K562 (cell line): Measurements from ENCODE around the gene FPR1. TPM values are rescaled to one million over a fixed set of nuclear protein-coding genes. Genes with fewer than 3 reads are reported as not detected.

Experiments used
- ATAC-seq: fragments of 200-7000 bp; cut with Tn5 transposase; 3 replicates; pipeline ENCODE4 v1.9.1; 2020; ENCODE audit warnings: moderate library complexity
- BruUV-seq: library from RNA; stranded (reverse); fragments of 400-500 nt; replicated peaks from 2 replicates; lab custom pipeline; 2021; lab: Mats Ljungman, UMichigan
- CTCF ChIA-PET: fragments of 300-600 bp; formaldehyde crosslinking; extraction: SDS; loops from one replicate; lab custom pipeline; 2021; ENCODE audit warnings: low intra/inter-chr PET ratio; lab: Yijun Ruan, JAX
- POLR2A ChIA-PET: fragments of 300-600, 350-650 bp; sonication (Branson Sonifier 250); formaldehyde crosslinking; extraction: SDS; loops from one replicate; lab custom pipeline; 2021; ENCODE audit warnings: antibody characterized with exemption, inconsistent platforms; lab: Yijun Ruan, JAX
- DNase-seq, 4 experiments: peaks; one replicate each; pipeline versions ENCODE4 v3.0.0 to v3.0.0-alpha.2; 2011 to 2018; ENCODE audit warnings: low spot score in 3 of 4, mixed read lengths in 3 of 4; ENCODE audit errors: extremely low read depth in 1 of 4
- FAIRE-seq: peaks from 2 replicates; lab custom pipeline; 2011; peaks lifted over from hg19 to GRCh38; lab: Jason Lieb, UNC
- H2AFZ ChIP-seq: 2 replicates; pipeline ENCODE4 v1.6.0; 2011; ENCODE audit warnings: low read depth, low read length, control low read depth, inconsistent platforms
- H3K27ac ChIP-seq: fragments of 200-600 bp; 3 replicates; pipeline ENCODE4 v1.8.0; 2011; ENCODE audit warnings: low read depth, mild to moderate bottlenecking, control low read depth, inconsistent platforms, low read length, moderate library complexity, mixed read lengths; ENCODE audit errors: extremely low read depth
- H3K27me3 ChIP-seq, 2 experiments: fragments of 300-600 bp in 1 of 2; 2 replicates in 1 of 2; 3 replicates in 1 of 2; pipeline versions ENCODE4 v1.6.0 to v1.8.0; 2011; ENCODE audit warnings: inconsistent platforms in 2 of 2, low read length in 2 of 2, mild to moderate bottlenecking in 1 of 2, mixed read lengths in 1 of 2, moderate library complexity in 1 of 2; ENCODE audit not compliant: control insufficient read depth in 2 of 2, insufficient read depth in 2 of 2
- H3K36me3 ChIP-seq: fragments of 300-600 bp; 3 replicates; pipeline ENCODE4 v1.8.0; 2011; ENCODE audit warnings: mild to moderate bottlenecking, low read length, inconsistent platforms; ENCODE audit not compliant: control insufficient read depth, insufficient read depth
- H3K4me1 ChIP-seq, 2 experiments: fragments of 200-600 bp in 1 of 2; replicated peaks in 1 of 2; 2 replicates in 1 of 2; 3 replicates in 1 of 2; pipeline versions ENCODE4 v1.5.1 to v1.8.0; 2011; ENCODE audit warnings: inconsistent platforms in 2 of 2, low read length in 2 of 2, mild to moderate bottlenecking in 1 of 2, mixed read lengths in 1 of 2, moderate library complexity in 1 of 2; ENCODE audit not compliant: control insufficient read depth in 2 of 2, insufficient read depth in 2 of 2
- H3K4me2 ChIP-seq: 2 replicates; pipeline ENCODE4 v1.6.1; 2011; ENCODE audit warnings: low read length, control low read depth, inconsistent platforms, mixed read lengths; ENCODE audit not compliant: insufficient read depth
- H3K4me3 ChIP-seq: fragments of 200-600 bp; sonication (generic), shearing (Covaris generic); 2 replicates; pipeline ENCODE4 v1.5.1; 2016; ENCODE audit warnings: control low read depth, inconsistent platforms
- H3K79me2 ChIP-seq: fragments of 200-600 bp; 3 replicates; pipeline ENCODE4 v1.8.0; 2011; ENCODE audit warnings: low read length, inconsistent platforms; ENCODE audit not compliant: control insufficient read depth, insufficient read depth
- H3K9ac ChIP-seq, 2 experiments: 2 replicates each; pipeline versions ENCODE4 v1.6.0 to v1.6.1; 2011; ENCODE audit warnings: low read depth in 2 of 2, low read length in 2 of 2, control low read depth in 1 of 2, inconsistent platforms in 1 of 2, mild to moderate bottlenecking in 1 of 2, mixed read lengths in 1 of 2; ENCODE audit not compliant: insufficient read depth in 1 of 2
- H3K9me1 ChIP-seq: one replicate; pipeline ENCODE4 v1.6.0; 2011; ENCODE audit warnings: inconsistent platforms, mild to moderate bottlenecking, low read length, moderate library complexity; ENCODE audit not compliant: control insufficient read depth, insufficient read depth
- H3K9me3 ChIP-seq: replicated peaks from 2 replicates; pipeline ENCODE4 v1.5.1; 2011; ENCODE audit warnings: low read depth, low read length, inconsistent platforms; ENCODE audit not compliant: control insufficient read depth, insufficient read depth
- H4K20me1 ChIP-seq: replicated peaks from 2 replicates; pipeline ENCODE4 v1.6.1; 2011; ENCODE audit warnings: low read length, inconsistent platforms, mixed read lengths; ENCODE audit not compliant: control insufficient read depth, insufficient read depth
- CREBBP ChIP-seq: IDR thresholded peaks from one replicate; pipeline ENCODE4 v1.6.1; 2012; ENCODE audit warnings: low read depth, mild to moderate bottlenecking, control low read depth, inconsistent platforms, low read length
- DIDO1 ChIP-seq: fragments of 450-650 bp; IDR thresholded peaks from 2 replicates; pipeline ENCODE4 v1.6.1; 2016; ENCODE audit warnings: low read depth, missing biosample characterization, missing genetic modification characterization
- FOSL1 ChIP-seq: fragments of 200-800 bp; sonication (Bioruptor generic); conservative IDR thresholded peaks from 2 replicates; pipeline ENCODE4 v1.6.1; 2016; ENCODE audit warnings: missing genetic modification characterization, missing compliant biosample characterization
- GABPB1 ChIP-seq: sonication (generic); formaldehyde crosslinking; IDR thresholded peaks from 2 replicates; pipeline ENCODE4 v1.8.0; 2022; ENCODE audit warnings: mild to moderate bottlenecking, missing genetic modification reagents
- HMG20B ChIP-seq: fragments of 250-450 bp; sonication (Bioruptor Pico); IDR thresholded peaks from 2 replicates; pipeline ENCODE4 v1.5.0; 2021; ENCODE audit warnings: mild to moderate bottlenecking
- ID3 ChIP-seq, 2 experiments: fragments of 250-450 bp in 1 of 2; fragments of 450-650 bp in 1 of 2; sonication (Bioruptor Pico) in 1 of 2; IDR thresholded peaks; 2 replicates each; pipeline versions ENCODE4 v1.6.1 to v1.8.0; 2016 to 2021; ENCODE audit warnings: mild to moderate bottlenecking in 2 of 2, moderate library complexity in 2 of 2, missing compliant biosample characterization in 1 of 2, missing genetic modification characterization in 1 of 2
- ILK ChIP-seq: fragments of 450-650 bp; IDR thresholded peaks from 2 replicates; pipeline ENCODE4 v1.6.1; 2016; ENCODE audit warnings: missing genetic modification characterization, low read depth, mild to moderate bottlenecking, missing compliant biosample characterization, moderate library complexity, borderline replicate concordance
- MTA1 ChIP-seq: fragments of 450-650 bp; IDR thresholded peaks from 2 replicates; pipeline ENCODE4 v1.6.1; 2017; ENCODE audit warnings: borderline replicate concordance
- SMARCE1 ChIP-seq: fragments of 450-650 bp; IDR thresholded peaks from 2 replicates; pipeline ENCODE4 v1.7.1; 2016; ENCODE audit warnings: mild to moderate bottlenecking
- TARDBP ChIP-seq: fragments of 450-650 bp; IDR thresholded peaks from 2 replicates; pipeline ENCODE4 v1.6.1; 2016
- TEAD4 ChIP-seq, 2 experiments: sonication (generic) in 1 of 2; formaldehyde crosslinking in 1 of 2; IDR thresholded peaks; 2 replicates each; pipeline versions ENCODE4 v1.6.1 to v1.8.0; 2012 to 2022; ENCODE audit warnings: borderline replicate concordance in 1 of 2, inconsistent platforms in 1 of 2, low read length in 1 of 2, mild to moderate bottlenecking in 1 of 2, missing genetic modification reagents in 1 of 2
- THRA ChIP-seq: fragments of 450-650 bp; IDR thresholded peaks from 2 replicates; pipeline ENCODE4 v1.6.1; 2017; ENCODE audit warnings: mild to moderate bottlenecking, moderate library complexity
- XRCC3 ChIP-seq: fragments of 450-650 bp; IDR thresholded peaks from 2 replicates; pipeline ENCODE4 v1.6.1; 2017; ENCODE audit warnings: mild to moderate bottlenecking, moderate library complexity
- WGBS: fragments of 100-300 bp; shearing (Covaris generic); methylation state at CpG from one replicate; pipeline ENCODE4 v1.1.6; 2016; ENCODE audit warnings: low coverage, mixed read lengths; ENCODE audit not compliant: insufficient coverage; ENCODE audit errors: missing lambda C conversion rate; 5-methylcytosine and 5-hydroxymethylcytosine counted together
- in situ Hi-C: fragments of 300-500 bp; cut with MboI; formaldehyde crosslinking; loops from 4 replicates; pipeline ENCODE4 v1.15.0; 2018; ENCODE audit warnings: inconsistent platforms, mixed read lengths
- intact Hi-C: fragments of 100-400 bp; cut with micrococcal nuclease; formaldehyde crosslinking; loops from 2 replicates; pipeline ENCODE4 v1.14.2; 2022
- polyA plus RNA-seq, 8 experiments: library from polyadenylated mRNA; depleted of rRNA in 4 of 8; stranded (reverse) in 5 of 8; unstranded in 3 of 8; fragments of >200 nt; fragmentation: Nextera tagmentation in 2 of 8; fragmentation: Illumina TruSeq in 1 of 8; extraction: Ambion mirVana in 2 of 8; extraction: Trizol in 1 of 8; gene quantifications; 2 replicates each; pipeline versions ENCODE4 v1.2.1 to v1.2.3, GENCODE V29; 2011 to 2014; ENCODE audit warnings: inconsistent platforms in 1 of 8, missing spikeins in 1 of 8
- total RNA-seq, 7 experiments: library from RNA; depleted of rRNA in 6 of 7; stranded (reverse); fragments of >200 nt in 6 of 7; fragmentation: Illumina TruSeq in 2 of 7; extraction: Trizol in 2 of 7; gene quantifications; 2 replicates each; pipeline versions ENCODE4 v1.2.1 to v1.2.3, GENCODE V29; 2011 to 2021; ENCODE audit warnings: low replicate concordance in 1 of 7

Gene FPR1
- total and polyA plus RNA-seq, 9 of the 15 experiments (the other 6 are each of a cell fraction or from before 2014, with no cell fraction given), result 0.06 to 0.25 (median 0.14) TPM; not detected in 4

DNA sequence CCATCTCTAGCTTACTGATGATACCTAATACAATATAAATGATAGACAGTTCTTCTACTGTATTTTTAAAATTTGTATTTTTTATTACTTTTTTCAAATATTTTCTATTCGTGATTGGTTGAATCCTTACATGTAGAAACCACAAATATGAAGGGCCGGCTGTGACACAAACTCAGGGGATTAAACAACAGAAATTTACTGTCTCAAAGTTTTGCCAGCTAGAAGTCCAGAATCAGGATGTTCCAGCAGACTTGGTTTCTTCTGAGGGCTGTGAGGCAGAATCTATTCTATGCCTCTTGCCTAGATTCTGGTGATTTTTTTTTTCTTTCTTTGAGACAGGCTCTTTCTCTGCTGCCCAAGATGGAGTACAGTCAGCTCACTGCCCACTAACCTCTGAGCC lies 13.8 kb downstream of the FPR1 start:
- BruUV-seq, result no TSS peak
- POLR2A ChIA-PET, result interaction anchor here (0.6 to 1.2 kb wide), 2 partner anchors 13 to 37 kb away, joined by 3 read pairs; no protein-coding TSS in a partner anchor
- Histone ChIP-seq H3K4me2 (no peak overlapping the region), H3K9me1 (no peaks in the 10 kb centered on the region), H3K36me3 (no peaks in the 10 kb centered on the region), H3K4me3 (no peak overlapping the region), H3K4me1 (peaks cover 7 to 21% of the 10 kb centered on the region in 2 experiments; a peak in 4 of 5 replicates), H3K9ac (no peak overlapping the region), H3K9me3 (no peaks in the 10 kb centered on the region), H2AFZ (no peak overlapping the region), H4K20me1 (no peaks in the 10 kb centered on the region; the same call in 1 of the 2 replicates), H3K79me2 (no peaks in the 10 kb centered on the region), H3K27ac (no peak overlapping the region), H3K27me3 (peaks cover 0 to 28% of the 10 kb centered on the region in 2 experiments; a peak in 3 of 5 replicates)
- CTCF ChIA-PET, result no interaction called here
- in situ Hi-C loops (no loop called here), intact Hi-C loops (no loop called here)
- 0% methylated on average over 2 of the region's 2 CpGs for WGBS
- ATAC-seq (no peak), DNase-seq (no peak), FAIRE-seq (no peak)
- no peak for TF ChIP-seq TEAD4 (IDR thresholded peaks at IDR 0.05; ENCODE audit: low read length)
- TF ChIP-seq TEAD4 (CRISPR knock-in tag; IDR thresholded peaks at IDR 0.05; ENCODE audit: borderline replicate concordance), result no peak
- TF ChIP-seq FOSL1 (tag), result no peak
- TF ChIP-seq XRCC3, result no peak
- TF ChIP-seq DIDO1 (tag), result no peak

- no TSS peak for BruUV-seq
- no peaks in the 10 kb centered on the region for H3K36me3 ChIP-seq
- no peaks in the 10 kb centered on the region for H3K9me3 ChIP-seq
- ChIA-PET CTCF (no interaction called here), POLR2A (interaction anchor here (1.2 kb wide), 1 partner anchor 38 kb away, joined by 3 read pairs; no protein-coding TSS in a partner anchor)
- WGBS, result 31% methylated on average over 3 of the region's 3 CpGs
- in situ Hi-C loops, result no loop called here
- DNase-seq (no peak), ATAC-seq (no peak), FAIRE-seq (no peak)
- no peak overlapping the region for H3K4me3 ChIP-seq
- peaks cover 0 to 29% of the 10 kb centered on the region in 2 experiments; a peak in 3 of 5 replicates for H3K27me3 ChIP-seq
- H3K4me1 ChIP-seq, result peaks cover 7 to 21% of the 10 kb centered on the region in 2 experiments; a peak in 4 of 5 replicates
- H3K79me2 ChIP-seq, result no peaks in the 10 kb centered on the region
- H3K4me2 ChIP-seq, result no peak overlapping the region
- H3K9ac ChIP-seq, result no peak overlapping the region
- no peaks in the 10 kb centered on the region for H3K9me1 ChIP-seq
- intact Hi-C loops, result no loop called here
- H2AFZ ChIP-seq, result no peak overlapping the region
- H4K20me1 ChIP-seq, result no peaks in the 10 kb centered on the region; the same call in 1 of the 2 replicates
- H3K27ac ChIP-seq, result no peak overlapping the region
- TF ChIP-seq SMARCE1 (no peak), THRA (no peak), ID3 (CRISPR knock-in tag; IDR thresholded peaks at IDR 0.05) (no peak), ID3 (tag; IDR thresholded peaks at IDR 0.05) (no peak), ILK (no peak), CREBBP (no peak), HMG20B (CRISPR knock-in tag) (no peak), GABPB1 (CRISPR knock-in tag) (no peak), TARDBP (no peak), MTA1 (no peak)
Measured at GRCh38 chr19:51737389-51737788, 14.3 kb downstream of the FPR1 start.
